D721Med (cell line): ENCODE results near the gene KRTAP20-1.

Experiments
- DNase-seq: peaks from one replicate; pipeline ENCODE4 v3.0.0; 2011; ENCODE audit warnings: low spot score; ENCODE audit not compliant: insufficient read length
- FAIRE-seq: peaks from 2 replicates; lab custom pipeline; 2011; peaks lifted over from hg19 to GRCh38; lab: Jason Lieb, UNC
- TF ChIP-seq, protein P1 (sequence below): IDR thresholded peaks from 2 replicates; pipeline ENCODE4 v1.5.1; 2012; ENCODE audit warnings: mild to moderate bottlenecking, control low read depth; ENCODE audit not compliant: insufficient read depth; ENCODE audit errors: missing control alignments

The KRTAP20-1 gene

DNA sequence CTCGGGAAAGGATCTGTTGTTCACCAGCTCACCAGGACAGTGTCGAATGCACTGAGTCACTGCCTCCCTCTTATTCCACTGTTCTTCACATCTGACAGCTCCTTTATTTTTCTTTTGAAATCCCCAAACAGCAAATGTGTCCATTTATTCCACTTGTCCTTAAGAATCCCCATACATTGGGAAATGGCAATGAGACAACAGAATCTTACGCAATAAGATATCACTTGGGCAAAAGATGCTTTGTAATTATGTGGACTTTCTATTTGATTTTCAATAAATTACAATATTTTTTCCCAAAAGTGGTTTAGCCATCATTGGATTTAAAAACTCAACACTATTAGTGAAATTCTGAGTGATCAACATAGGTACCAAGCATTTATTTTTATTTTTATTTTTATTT is 22.5 kb downstream of the KRTAP20-1 start:
- DNase-seq (no peak), FAIRE-seq (no peak)
- TF ChIP-seq, protein P1, sequence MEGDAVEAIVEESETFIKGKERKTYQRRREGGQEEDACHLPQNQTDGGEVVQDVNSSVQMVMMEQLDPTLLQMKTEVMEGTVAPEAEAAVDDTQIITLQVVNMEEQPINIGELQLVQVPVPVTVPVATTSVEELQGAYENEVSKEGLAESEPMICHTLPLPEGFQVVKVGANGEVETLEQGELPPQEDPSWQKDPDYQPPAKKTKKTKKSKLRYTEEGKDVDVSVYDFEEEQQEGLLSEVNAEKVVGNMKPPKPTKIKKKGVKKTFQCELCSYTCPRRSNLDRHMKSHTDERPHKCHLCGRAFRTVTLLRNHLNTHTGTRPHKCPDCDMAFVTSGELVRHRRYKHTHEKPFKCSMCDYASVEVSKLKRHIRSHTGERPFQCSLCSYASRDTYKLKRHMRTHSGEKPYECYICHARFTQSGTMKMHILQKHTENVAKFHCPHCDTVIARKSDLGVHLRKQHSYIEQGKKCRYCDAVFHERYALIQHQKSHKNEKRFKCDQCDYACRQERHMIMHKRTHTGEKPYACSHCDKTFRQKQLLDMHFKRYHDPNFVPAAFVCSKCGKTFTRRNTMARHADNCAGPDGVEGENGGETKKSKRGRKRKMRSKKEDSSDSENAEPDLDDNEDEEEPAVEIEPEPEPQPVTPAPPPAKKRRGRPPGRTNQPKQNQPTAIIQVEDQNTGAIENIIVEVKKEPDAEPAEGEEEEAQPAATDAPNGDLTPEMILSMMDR = no peak

DNA sequence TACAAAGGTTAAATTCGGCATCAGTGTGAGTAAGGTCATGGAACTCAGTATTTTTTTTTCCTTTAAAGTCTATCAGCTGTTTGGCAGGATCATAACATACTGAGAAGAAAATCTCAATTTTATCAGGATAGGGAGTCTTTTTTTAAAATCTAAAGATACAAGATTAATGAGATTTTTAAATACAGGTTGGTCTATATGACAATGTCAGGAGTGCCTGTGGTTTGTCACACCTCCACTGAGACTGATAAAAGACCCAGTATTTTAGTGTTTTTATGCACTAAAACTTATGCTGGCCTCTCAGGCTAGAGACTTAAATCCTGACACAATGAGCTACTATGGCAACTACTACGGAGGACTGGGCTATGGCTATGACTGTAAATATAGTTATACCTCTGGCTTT is 26.3 kb downstream of the KRTAP20-1 start, which contains the start of gene KRTAP20-3:
Gene KRTAP20-3 (plus strand): TSS at position 301 of the 400 bp plus-strand sequence.
- no peak for DNase-seq
- FAIRE-seq = no peak
- TF ChIP-seq, protein P1 = no peak

DNA sequence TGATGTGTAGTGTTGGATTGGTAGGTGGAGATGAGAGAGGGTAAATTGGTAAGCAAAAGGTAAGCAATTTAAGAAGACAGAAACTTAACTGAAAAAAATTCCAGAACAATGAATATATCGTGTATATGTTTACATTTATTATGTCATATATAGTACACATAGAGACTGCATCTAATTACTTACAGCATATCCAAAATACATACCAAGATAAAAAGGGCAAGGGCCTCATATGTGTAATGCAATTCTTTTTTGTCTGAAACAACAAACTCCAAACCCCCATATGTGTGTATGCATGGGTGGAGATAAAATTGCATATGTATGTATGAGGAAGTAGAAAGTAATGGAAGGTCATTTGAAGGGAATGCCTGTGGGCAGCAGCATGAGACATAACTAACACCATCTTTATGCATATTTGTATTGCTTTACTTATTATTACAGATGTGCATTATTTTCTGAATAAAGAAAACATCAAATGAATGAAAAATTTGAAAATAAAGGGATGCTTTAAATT is 30.7 kb downstream of the KRTAP20-1 start:
- DNase-seq = no peak
- TF ChIP-seq, protein P1 = no peak
- FAIRE-seq = no peak

DNA sequence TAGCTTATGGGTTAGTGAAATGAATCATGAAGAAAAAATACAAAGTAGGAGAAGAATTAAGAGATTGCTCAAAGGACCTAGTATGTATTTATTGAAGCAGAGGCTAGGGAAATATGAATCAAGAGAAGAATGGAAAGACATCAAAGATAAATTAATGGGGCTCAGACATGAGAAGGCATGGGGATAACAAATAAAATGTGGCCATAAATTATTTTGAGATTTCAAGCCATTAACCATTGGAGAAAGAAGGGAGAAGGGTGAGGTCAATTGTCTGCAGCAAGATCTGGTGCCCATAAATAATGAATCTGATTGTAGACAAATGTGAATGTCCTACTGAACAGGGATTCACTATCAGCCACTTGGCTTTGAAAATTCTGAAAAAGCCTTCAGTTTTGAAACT is 36.7 kb downstream of the KRTAP20-1 start:
- TF ChIP-seq, protein P1 = no peak
- no peak for DNase-seq
- no peak for FAIRE-seq
